Measurements from ENCODE around the gene CADM1. TPM values are rescaled to one million over a fixed set of nuclear protein-coding genes. Genes with fewer than 3 reads are reported as not detected.

Gene CADM1
- total RNA-seq, 1 experiment from 2014 or later, result 1.1 TPM

DNA sequence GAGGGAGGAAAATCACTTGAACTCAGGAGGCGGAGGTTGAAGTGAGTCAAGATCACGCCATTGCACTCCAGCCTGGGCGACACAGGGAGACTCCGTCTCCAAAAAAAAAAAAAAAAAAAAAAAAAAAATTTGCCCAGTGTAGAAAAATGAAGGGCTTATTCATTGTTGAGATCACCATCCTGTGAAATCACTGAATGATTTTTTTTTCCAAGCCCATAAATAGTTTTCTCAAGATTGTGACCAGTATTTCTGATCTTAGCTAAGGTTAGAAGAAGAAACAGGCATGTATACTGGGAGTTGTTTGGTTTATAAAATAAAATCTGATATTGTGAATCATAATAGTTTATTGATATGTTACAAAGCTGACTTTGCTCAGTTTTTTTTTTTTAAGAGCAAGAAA is 269.4 kb downstream of the CADM1 start:
- Histone ChIP-seq H3F3A (ENCODE audit: low read length, unreplicated experiment) (no peaks in the 10 kb centered on the region), H3K9ac (ENCODE audit: low read length) (no peak overlapping the region), H3K36me3 (ENCODE audit: low read depth, low read length) (no peaks in the 10 kb centered on the region), H3K79me2 (ENCODE audit: low read length) (no peaks in the 10 kb centered on the region), H3K9me3 (ENCODE audit: low read length) (peaks cover 26% of the 10 kb centered on the region; the same call in 1 of the 2 replicates), H2AFZ (ENCODE audit: low read length) (no peak overlapping the region), H4K20me1 (ENCODE audit: low read length) (no peaks in the 10 kb centered on the region), H3K4me3 (ENCODE audit: low read length) (no peak overlapping the region), H3K27ac (ENCODE audit: low read length) (no peak overlapping the region), H3K4me1 (ENCODE audit: insufficient read depth, low read length) (no peaks in the 10 kb centered on the region), H3K9me2 (replicated peaks; ENCODE audit: low read length) (no peaks in the 10 kb centered on the region), H3K27me3 (ENCODE audit: low read length) (no peaks in the 10 kb centered on the region), H3K4me2 (ENCODE audit: low read length) (no peak overlapping the region)
- DNase-seq (no peak), ATAC-seq (no peak)
- CTCF ChIA-PET, result no interaction called here
- TF ChIP-seq EZH2 (IDR thresholded peaks at IDR 0.05; ENCODE audit: low read length, unreplicated experiment), result no peak
- TF ChIP-seq EZH2phosphoT487 (IDR thresholded peaks at IDR 0.05; ENCODE audit: borderline replicate concordance, low read length), result no peak
- TF ChIP-seq, protein P1, sequence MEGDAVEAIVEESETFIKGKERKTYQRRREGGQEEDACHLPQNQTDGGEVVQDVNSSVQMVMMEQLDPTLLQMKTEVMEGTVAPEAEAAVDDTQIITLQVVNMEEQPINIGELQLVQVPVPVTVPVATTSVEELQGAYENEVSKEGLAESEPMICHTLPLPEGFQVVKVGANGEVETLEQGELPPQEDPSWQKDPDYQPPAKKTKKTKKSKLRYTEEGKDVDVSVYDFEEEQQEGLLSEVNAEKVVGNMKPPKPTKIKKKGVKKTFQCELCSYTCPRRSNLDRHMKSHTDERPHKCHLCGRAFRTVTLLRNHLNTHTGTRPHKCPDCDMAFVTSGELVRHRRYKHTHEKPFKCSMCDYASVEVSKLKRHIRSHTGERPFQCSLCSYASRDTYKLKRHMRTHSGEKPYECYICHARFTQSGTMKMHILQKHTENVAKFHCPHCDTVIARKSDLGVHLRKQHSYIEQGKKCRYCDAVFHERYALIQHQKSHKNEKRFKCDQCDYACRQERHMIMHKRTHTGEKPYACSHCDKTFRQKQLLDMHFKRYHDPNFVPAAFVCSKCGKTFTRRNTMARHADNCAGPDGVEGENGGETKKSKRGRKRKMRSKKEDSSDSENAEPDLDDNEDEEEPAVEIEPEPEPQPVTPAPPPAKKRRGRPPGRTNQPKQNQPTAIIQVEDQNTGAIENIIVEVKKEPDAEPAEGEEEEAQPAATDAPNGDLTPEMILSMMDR (conservative IDR thresholded peaks at IDR 0.05; ENCODE audit: low read depth, low read length), result no peak
- POLR2A ChIA-PET (ENCODE audit: unreplicated experiment), result no interaction called here
- no TSS peak for BruUV-seq (replicated peaks)
- intact Hi-C loops (cut with micrococcal nuclease), result no loop called here

GRCh38 chr11:115226556-115226955 is 277.7 kb downstream of the CADM1 start:
- no peaks in the 10 kb centered on the region for H3F3A ChIP-seq (ENCODE audit: low read length, unreplicated experiment)
- H4K20me1 ChIP-seq (ENCODE audit: low read length), result no peaks in the 10 kb centered on the region
- ChIA-PET POLR2A (ENCODE audit: unreplicated experiment) (no interaction called here), CTCF (no interaction called here)
- intact Hi-C loops (cut with micrococcal nuclease), result no loop called here
- H3K27ac ChIP-seq (ENCODE audit: low read length), result no peak overlapping the region
- no peaks in the 10 kb centered on the region for H3K4me1 ChIP-seq (ENCODE audit: insufficient read depth, low read length)
- no peaks in the 10 kb centered on the region for H3K79me2 ChIP-seq (ENCODE audit: low read length)
- no peak overlapping the region for H2AFZ ChIP-seq (ENCODE audit: low read length)
- ATAC-seq (no peak), DNase-seq (no peak)
- no peak overlapping the region for H3K4me3 ChIP-seq (ENCODE audit: low read length)
- no peaks in the 10 kb centered on the region for H3K9me2 ChIP-seq (replicated peaks; ENCODE audit: low read length)
- TF ChIP-seq EZH2 (IDR thresholded peaks at IDR 0.05; ENCODE audit: low read length, unreplicated experiment) (no peak), EZH2phosphoT487 (IDR thresholded peaks at IDR 0.05; ENCODE audit: borderline replicate concordance, low read length) (no peak)
- TF ChIP-seq, protein P1 (conservative IDR thresholded peaks at IDR 0.05; ENCODE audit: low read depth, low read length), result no peak
- no peak overlapping the region for H3K9ac ChIP-seq (ENCODE audit: low read length)
- H3K9me3 ChIP-seq (ENCODE audit: low read length), result peaks cover 9% of the 10 kb centered on the region; the same call in 1 of the 2 replicates
- H3K27me3 ChIP-seq (ENCODE audit: low read length), result no peaks in the 10 kb centered on the region
- H3K36me3 ChIP-seq (ENCODE audit: low read depth, low read length), result no peaks in the 10 kb centered on the region
- no TSS peak for BruUV-seq (replicated peaks)
- no peak overlapping the region for H3K4me2 ChIP-seq (ENCODE audit: low read length)

GRCh38 chr11:115224551-115224950 is 279.7 kb downstream of the CADM1 start:
- POLR2A ChIA-PET (ENCODE audit: unreplicated experiment), result no interaction called here
- CTCF ChIA-PET, result no interaction called here
- H3K9ac ChIP-seq (ENCODE audit: low read length), result no peak overlapping the region
- H3F3A ChIP-seq (ENCODE audit: low read length, unreplicated experiment), result no peaks in the 10 kb centered on the region
- H3K36me3 ChIP-seq (ENCODE audit: low read depth, low read length), result no peaks in the 10 kb centered on the region
- H3K27ac ChIP-seq (ENCODE audit: low read length), result no peak overlapping the region
- TF ChIP-seq, protein P1 (conservative IDR thresholded peaks at IDR 0.05; ENCODE audit: low read depth, low read length), result no peak
- TF ChIP-seq EZH2phosphoT487 (IDR thresholded peaks at IDR 0.05; ENCODE audit: borderline replicate concordance, low read length) (no peak), EZH2 (IDR thresholded peaks at IDR 0.05; ENCODE audit: low read length, unreplicated experiment) (no peak)
- no peaks in the 10 kb centered on the region for H3K27me3 ChIP-seq (ENCODE audit: low read length)
- no peaks in the 10 kb centered on the region for H3K9me2 ChIP-seq (replicated peaks; ENCODE audit: low read length)
- H3K79me2 ChIP-seq (ENCODE audit: low read length), result no peaks in the 10 kb centered on the region
- H3K4me3 ChIP-seq (ENCODE audit: low read length), result no peak overlapping the region
- intact Hi-C loops (cut with micrococcal nuclease), result no loop called here
- H4K20me1 ChIP-seq (ENCODE audit: low read length), result no peaks in the 10 kb centered on the region
- H3K4me1 ChIP-seq (ENCODE audit: insufficient read depth, low read length), result no peaks in the 10 kb centered on the region
- BruUV-seq (replicated peaks), result no TSS peak
- no peak overlapping the region for H3K4me2 ChIP-seq (ENCODE audit: low read length)
- peaks cover 6% of the 10 kb centered on the region; the same call in 1 of the 2 replicates for H3K9me3 ChIP-seq (ENCODE audit: low read length)
- no peak overlapping the region for H2AFZ ChIP-seq (ENCODE audit: low read length)
- ATAC-seq (no peak), DNase-seq (no peak)
